Lower leg skin (tissue), 4 donors: ENCODE results near the gene EMC9. TPM values are rescaled to one million over a fixed set of nuclear protein-coding genes. Genes with fewer than 3 reads are reported as not detected.

Source experiments
- DNase-seq, 2 donors: peaks; one replicate each; pipeline ENCODE4 v3.0.0-alpha.2; 2019; ENCODE audit warnings: low spot score in 2 of 2
- H3K4me3 ChIP-seq: fragments of 200-600 bp; sonication (generic); 2 replicates; pipeline ENCODE4 v1.5.1; 2017; ENCODE audit warnings: mild to moderate bottlenecking, low read depth; ENCODE audit not compliant: poor library complexity, severe bottlenecking
- CTCF ChIP-seq, 3 donors: fragments of 450-650 bp; IDR thresholded peaks; one replicate each; pipeline ENCODE4 v1.5.1; 2016; ENCODE audit warnings: antibody characterized with exemption in 3 of 3, mild to moderate bottlenecking in 3 of 3, moderate library complexity in 2 of 3
- POLR2A ChIP-seq, 2 donors: fragments of 450-650 bp; IDR thresholded peaks; one replicate each; pipeline ENCODE4 v1.6.1; 2016 to 2017; ENCODE audit warnings: antibody characterized with exemption in 2 of 2, mild to moderate bottlenecking in 1 of 2, moderate library complexity in 1 of 2
- WGBS, 2 donors: methylation state at CpG; one replicate each; pipeline ENCODE4 v1.1.5; 2018; 5-methylcytosine and 5-hydroxymethylcytosine counted together
- intact Hi-C: fragments of 100-400 bp; cut with DNase I; formaldehyde crosslinking; loops from one replicate; pipeline ENCODE4 v1.15.0; 2023; ENCODE audit warnings: low total_unique reads
- total RNA-seq, 4 donors: library from RNA; depleted of rRNA; stranded (reverse); fragments of >200 nt; gene quantifications; one replicate each; pipeline ENCODE4 v1.1.0, GENCODE V29; 2016

The EMC9 gene
- total RNA-seq, 4 donors from 2014 or later = 13.3 to 21.8 (median 20.6) TPM

- DNase-seq = no peak
- intact Hi-C loops = no loop called here
- 40 to 46% methylated on average over 8 of the region's 8 CpGs for WGBS, 2 donors
- TF ChIP-seq POLR2A (IDR thresholded peaks at IDR 0.05) (no peak), CTCF (IDR thresholded peaks at IDR 0.05) (no peak)
- H3K4me3 ChIP-seq = peak overlapping the region; percentile 53
Measured at GRCh38 chr14:24162093-24162492, 20.7 kb upstream of the EMC9 start.

GRCh38 chr14:24160850-24161804 lies 19.7 kb upstream of the EMC9 start, which contains the start of gene IRF9:
Gene IRF9, plus strand, starts transcription at chr14:24161265. Its CDS starts 880 bp downstream, at chr14:24162145.
- peak within 1 kb of the TSS; percentile 53 for H3K4me3 ChIP-seq
- TF ChIP-seq POLR2A (IDR thresholded peaks at IDR 0.05) = no peak
- TF ChIP-seq CTCF (IDR thresholded peaks at IDR 0.05) = peak in 1 of 3 donors; percentile 97
- peak; percentile 97 to 99 for DNase-seq
- intact Hi-C loops = no loop called here
- WGBS, 2 donors = 0 to 1% methylated on average over 11 of the region's 12 CpGs

GRCh38 chr14:24160499-24160849 lies 19.1 kb upstream of the EMC9 start:
- 93 to 94% methylated on average over 4 of the region's 4 CpGs for WGBS, 2 donors
- intact Hi-C loops = no loop called here
- no peak for DNase-seq
- no peak overlapping the region for H3K4me3 ChIP-seq
- no peak for TF ChIP-seq POLR2A (IDR thresholded peaks at IDR 0.05)

GRCh38 chr14:24159777-24160498 lies 18.5 kb upstream of the EMC9 start:
- peak in 1 of 2 donors; percentile 81 for DNase-seq
- TF ChIP-seq POLR2A (IDR thresholded peaks at IDR 0.05) = no peak
- no peak for TF ChIP-seq CTCF (IDR thresholded peaks at IDR 0.05)
- 82 to 83% methylated on average over 11 of the region's 11 CpGs for WGBS, 2 donors
- intact Hi-C loops = no loop called here
- no peak overlapping the region for H3K4me3 ChIP-seq

- intact Hi-C loops = no loop called here
Measured at GRCh38 chr14:24157331-24157730, 15.9 kb upstream of the EMC9 start.

More at GRCh38 chr14:24157331-24157730, 15.9 kb upstream of the EMC9 start:
- TF ChIP-seq CTCF (IDR thresholded peaks at IDR 0.05) = no peak
- no peak for TF ChIP-seq POLR2A (IDR thresholded peaks at IDR 0.05)
- WGBS, 2 donors = 91 to 93% methylated on average over 12 of the region's 12 CpGs
- no peak for DNase-seq
- no peak overlapping the region for H3K4me3 ChIP-seq
